Skeletal muscle satellite cell (primary cell): ENCODE data around the gene ADAM23.
A peak's percentile ranks its signal among the peaks of the same experiment; 100 is the strongest.

Experiments used
- H3K27me3 ChIP-seq: 2 replicates; pipeline ENCODE4 v1.7.0; 2013; ENCODE audit warnings: low read length; ENCODE audit not compliant: control insufficient read depth, insufficient read depth
- H3K36me3 ChIP-seq: 2 replicates; pipeline ENCODE4 v1.7.0; 2013; ENCODE audit warnings: mild to moderate bottlenecking, control low read depth, low read length; ENCODE audit not compliant: insufficient read depth
- H3K4me1 ChIP-seq: 2 replicates; pipeline ENCODE4 v1.7.0; 2013; ENCODE audit warnings: low read length; ENCODE audit not compliant: control insufficient read depth, insufficient read depth
- H3K4me2 ChIP-seq: 2 replicates; pipeline ENCODE4 v1.7.0; 2013; ENCODE audit warnings: mild to moderate bottlenecking, low read length
- H3K4me3 ChIP-seq: 2 replicates; pipeline ENCODE4 v1.7.0; 2013; ENCODE audit warnings: low read length
- H3K9ac ChIP-seq: 2 replicates; pipeline ENCODE4 v1.7.0; 2013; ENCODE audit warnings: mild to moderate bottlenecking, low read depth, low read length, moderate library complexity
- H3K9me3 ChIP-seq: replicated peaks from 2 replicates; pipeline ENCODE4 v1.7.0; 2013; ENCODE audit warnings: mild to moderate bottlenecking, control low read depth, low read length

Gene ADAM23

GRCh38 chr2:206452242-206452641 is 8.9 kb downstream of the ADAM23 start:
- Histone ChIP-seq H3K4me2 (no peak overlapping the region), H3K36me3 (no peaks in the 10 kb centered on the region), H3K4me3 (no peak overlapping the region), H3K4me1 (peaks cover under 1% of the 10 kb centered on the region), H3K9ac (no peak overlapping the region), H3K27me3 (no peaks in the 10 kb centered on the region), H3K9me3 (no peaks in the 10 kb centered on the region)

DNA sequence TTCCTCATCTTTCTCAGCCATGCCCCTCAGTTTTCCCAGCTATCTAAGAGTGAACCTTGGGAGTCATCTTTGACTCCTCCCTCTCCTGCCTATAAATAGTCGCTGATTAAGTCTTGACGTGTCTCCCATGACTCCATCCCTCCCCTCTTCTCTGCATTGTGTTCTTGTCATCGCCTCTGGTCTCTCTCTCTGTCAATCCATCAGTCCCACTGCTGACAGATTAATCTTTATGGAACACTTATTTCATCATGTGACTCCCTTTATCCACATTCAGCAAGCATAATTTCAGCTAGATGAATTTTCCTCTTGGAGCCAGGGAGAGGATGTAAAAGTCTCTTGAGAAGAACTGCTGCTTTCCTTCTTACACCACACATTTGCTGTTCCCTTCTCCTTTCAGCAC is 9.4 kb downstream of the ADAM23 start:
- Histone ChIP-seq H3K4me1 (peaks cover 3% of the 10 kb centered on the region), H3K9me3 (no peaks in the 10 kb centered on the region)

DNA sequence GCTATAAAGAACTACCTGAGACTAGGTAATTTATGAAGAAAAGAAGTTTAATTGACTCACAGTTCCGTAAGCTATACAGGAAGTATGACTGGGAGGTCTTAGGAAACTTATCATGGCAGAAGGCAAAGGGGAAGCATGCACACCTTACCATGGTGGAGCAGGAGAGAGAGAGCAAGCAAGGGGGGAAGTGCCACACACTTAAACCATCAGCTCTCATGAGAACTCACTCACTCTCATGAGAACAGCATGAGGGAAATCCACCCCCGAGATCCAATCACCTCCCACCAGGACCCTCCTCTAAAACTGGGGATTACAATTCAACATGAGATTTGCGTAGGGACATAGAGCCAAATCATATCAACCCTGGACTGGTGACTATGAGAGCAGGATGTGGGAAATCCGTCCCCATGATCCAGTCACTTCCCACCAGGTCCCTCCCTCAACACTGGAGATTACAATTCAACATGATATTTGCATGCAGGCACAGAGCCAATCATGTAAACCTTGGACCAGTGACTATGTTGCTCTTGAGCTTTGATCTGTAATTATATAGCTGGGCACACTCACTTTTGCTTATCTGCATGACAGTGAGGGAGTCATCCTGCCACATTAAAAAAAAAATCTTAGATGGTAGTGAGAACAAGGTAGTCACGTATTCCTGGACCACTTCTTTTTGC is 12.9 kb downstream of the ADAM23 start:
- no peak overlapping the region for H3K4me3 ChIP-seq
- H3K4me2 ChIP-seq, result no peak overlapping the region

More for the DNA sequence above, 9.4 kb downstream of the ADAM23 start:
- H3K4me2 ChIP-seq, result no peak overlapping the region
- no peaks in the 10 kb centered on the region for H3K27me3 ChIP-seq
- H3K36me3 ChIP-seq, result no peaks in the 10 kb centered on the region
- H3K4me3 ChIP-seq, result no peak overlapping the region
- no peak overlapping the region for H3K9ac ChIP-seq

GRCh38 chr2:206457188-206457634 is 13.9 kb downstream of the ADAM23 start:
- no peak overlapping the region for H3K4me2 ChIP-seq

More for the DNA sequence above, 12.9 kb downstream of the ADAM23 start:
- H3K4me1 ChIP-seq, result peaks cover 3% of the 10 kb centered on the region
- H3K9me3 ChIP-seq, result no peaks in the 10 kb centered on the region
- H3K27me3 ChIP-seq, result no peaks in the 10 kb centered on the region
- no peaks in the 10 kb centered on the region for H3K36me3 ChIP-seq
- H3K9ac ChIP-seq, result no peak overlapping the region

DNA sequence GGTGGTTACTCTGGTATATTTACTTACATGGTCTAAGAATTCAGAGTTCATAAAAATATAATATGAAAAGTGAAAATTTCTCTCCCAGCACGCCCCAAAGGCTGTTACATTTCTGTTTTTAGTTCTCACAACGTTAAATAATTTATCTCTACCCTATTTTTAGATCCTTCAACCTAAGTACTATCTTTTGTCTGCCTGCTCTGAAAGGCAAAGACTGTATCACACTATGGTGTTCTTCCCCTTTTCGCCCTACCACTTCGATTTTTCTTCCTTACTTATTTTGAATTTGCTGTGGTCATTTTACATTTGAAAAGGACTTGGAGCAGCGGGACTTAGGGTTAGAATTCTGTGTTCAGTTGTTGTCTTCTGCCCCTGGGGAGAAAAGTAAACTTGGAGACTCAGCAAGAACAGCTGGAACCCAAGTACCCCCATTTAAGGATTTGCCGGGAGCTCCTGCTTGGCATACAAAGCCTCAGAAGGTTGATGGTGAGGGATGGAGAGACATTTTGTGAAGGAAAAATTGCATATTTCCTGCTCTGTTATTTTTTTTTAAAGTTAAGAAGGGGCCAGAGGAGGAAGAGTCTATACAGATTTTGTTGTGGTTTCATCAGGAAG is 19.0 kb downstream of the ADAM23 start:
- Histone ChIP-seq H3K9me3 (no peaks in the 10 kb centered on the region), H3K27me3 (no peaks in the 10 kb centered on the region), H3K4me1 (peaks cover 11% of the 10 kb centered on the region), H3K9ac (no peak overlapping the region), H3K4me3 (no peak overlapping the region), H3K36me3 (no peaks in the 10 kb centered on the region), H3K4me2 (no peak overlapping the region)

More at GRCh38 chr2:206457188-206457634, 13.9 kb downstream of the ADAM23 start:
- Histone ChIP-seq H3K9me3 (no peaks in the 10 kb centered on the region), H3K36me3 (no peaks in the 10 kb centered on the region), H3K27me3 (no peaks in the 10 kb centered on the region), H3K4me3 (no peak overlapping the region), H3K4me1 (peaks cover 3% of the 10 kb centered on the region), H3K9ac (no peak overlapping the region)

- H3K9me3 ChIP-seq, result no peaks in the 10 kb centered on the region
- no peaks in the 10 kb centered on the region for H3K27me3 ChIP-seq
- no peaks in the 10 kb centered on the region for H3K36me3 ChIP-seq
- H3K4me1 ChIP-seq, result peaks cover 10% of the 10 kb centered on the region
- no peak overlapping the region for H3K4me2 ChIP-seq
- no peak overlapping the region for H3K9ac ChIP-seq
- no peak overlapping the region for H3K4me3 ChIP-seq
Observed at GRCh38 chr2:206463685-206464084, 20.4 kb downstream of the ADAM23 start.

GRCh38 chr2:206464597-206464996 is 21.3 kb downstream of the ADAM23 start:
- no peaks in the 10 kb centered on the region for H3K27me3 ChIP-seq
- no peak overlapping the region for H3K4me3 ChIP-seq
- H3K9ac ChIP-seq, result no peak overlapping the region
- no peaks in the 10 kb centered on the region for H3K36me3 ChIP-seq
- no peaks in the 10 kb centered on the region for H3K9me3 ChIP-seq
- no peak overlapping the region for H3K4me2 ChIP-seq
- peaks cover 10% of the 10 kb centered on the region for H3K4me1 ChIP-seq

- no peaks in the 10 kb centered on the region for H3K36me3 ChIP-seq
- no peak overlapping the region for H3K9ac ChIP-seq
- no peak overlapping the region for H3K4me3 ChIP-seq
- no peaks in the 10 kb centered on the region for H3K9me3 ChIP-seq
- H3K4me1 ChIP-seq, result peaks cover 3% of the 10 kb centered on the region
- H3K4me2 ChIP-seq, result no peak overlapping the region
- H3K27me3 ChIP-seq, result no peaks in the 10 kb centered on the region
Observed at GRCh38 chr2:206471524-206472062, 28.3 kb downstream of the ADAM23 start.

- Histone ChIP-seq H3K4me3 (no peak overlapping the region), H3K9ac (no peak overlapping the region), H3K4me1 (peaks cover 8% of the 10 kb centered on the region), H3K36me3 (no peaks in the 10 kb centered on the region), H3K9me3 (no peaks in the 10 kb centered on the region), H3K4me2 (no peak overlapping the region), H3K27me3 (no peaks in the 10 kb centered on the region)
Observed at GRCh38 chr2:206472094-206472493, 28.8 kb downstream of the ADAM23 start.

- H3K4me2 ChIP-seq, result no peak overlapping the region
- H3K4me1 ChIP-seq, result peaks cover 19% of the 10 kb centered on the region
- no peak overlapping the region for H3K4me3 ChIP-seq
- H3K9me3 ChIP-seq, result no peaks in the 10 kb centered on the region
- no peaks in the 10 kb centered on the region for H3K27me3 ChIP-seq
- no peaks in the 10 kb centered on the region for H3K36me3 ChIP-seq
- H3K9ac ChIP-seq, result no peak overlapping the region
Observed at GRCh38 chr2:206474099-206474498, 30.8 kb downstream of the ADAM23 start.

GRCh38 chr2:206477296-206477695 is 34.0 kb downstream of the ADAM23 start:
- Histone ChIP-seq H3K4me2 (peak overlapping the region; percentile 63), H3K27me3 (no peaks in the 10 kb centered on the region), H3K4me3 (no peak overlapping the region), H3K36me3 (no peaks in the 10 kb centered on the region), H3K9me3 (no peaks in the 10 kb centered on the region), H3K9ac (peak overlapping the region; percentile 37), H3K4me1 (peaks cover 39% of the 10 kb centered on the region)
